Tibial artery (tissue), 4 donors: ENCODE results near the gene TEX9.

Experiments used
- DNase-seq, 2 donors: peaks; one replicate each; pipeline ENCODE4 v3.0.0-alpha.2; 2019
- H3K27ac ChIP-seq, 2 donors: fragments of 200-600 bp; sonication (generic) in 1 of 2; 1 replicate in 1 of 2; 2 replicates in 1 of 2; pipeline ENCODE4 v1.5.1; 2018 to 2019; ENCODE audit warnings: mild to moderate bottlenecking in 1 of 2
- H3K27me3 ChIP-seq, 2 donors: fragments of 200-600 bp; sonication (generic) in 1 of 2; one replicate each; pipeline versions ENCODE4 v1.5.1 to v1.6.0; 2016 to 2019
- H3K36me3 ChIP-seq, 3 donors: fragments of 200-600 bp; sonication (generic) in 2 of 3; one replicate each; pipeline ENCODE4 v1.5.1; 2016 to 2019; ENCODE audit warnings: mild to moderate bottlenecking in 2 of 3
- H3K4me1 ChIP-seq, 4 donors: fragments of 200-600 bp; sonication (generic) in 2 of 4; 1 replicate in 3 of 4; 2 replicates in 1 of 4; pipeline ENCODE4 v1.5.1; 2016 to 2019
- H3K4me3 ChIP-seq, 2 donors: fragments of 200-600 bp; sonication (generic) in 1 of 2; 1 replicate in 1 of 2; 2 replicates in 1 of 2; pipeline ENCODE4 v1.5.1; 2018 to 2019; ENCODE audit warnings: mild to moderate bottlenecking in 2 of 2
- H3K9me3 ChIP-seq, 3 donors: fragments of 200-600 bp; sonication (generic) in 1 of 3; one replicate each; pipeline ENCODE4 v1.5.1; 2016 to 2019
- CTCF ChIP-seq, 2 experiments: fragments of 200-600 bp in 1 of 2; fragments of 450-650 bp in 1 of 2; IDR thresholded peaks; one replicate each; pipeline ENCODE4 v1.5.1; 2017 to 2019; ENCODE audit warnings: antibody characterized with exemption in 2 of 2, mild to moderate bottlenecking in 1 of 2, moderate library complexity in 1 of 2
- intact Hi-C: fragments of 100-400 bp; cut with DNase I; formaldehyde crosslinking; loops from one replicate; pipeline ENCODE4 v1.15.0; 2023; ENCODE audit warnings: low total_unique reads

Gene TEX9

GRCh38 chr15:56469483-56469882 lies 104.3 kb downstream of the TEX9 start:
- Histone ChIP-seq H3K4me1 (peaks cover 0 to 13% (median 8%) of the 10 kb centered on the region in 4 donors), H3K27me3 (no peaks in the 10 kb centered on the region), H3K9me3 (no peaks in the 10 kb centered on the region), H3K27ac (no peak overlapping the region), H3K4me3 (no peak overlapping the region), H3K36me3 (no peaks in the 10 kb centered on the region)
- TF ChIP-seq CTCF (IDR thresholded peaks at IDR 0.05) = no peak
- intact Hi-C loops = no loop called here
- DNase-seq = no peak

- no peaks in the 10 kb centered on the region for H3K4me1 ChIP-seq
- no peaks in the 10 kb centered on the region for H3K27me3 ChIP-seq
- DNase-seq = no peak
- H3K36me3 ChIP-seq = no peaks in the 10 kb centered on the region
- no peak for TF ChIP-seq CTCF (IDR thresholded peaks at IDR 0.05)
- intact Hi-C loops = no loop called here
- H3K27ac ChIP-seq = no peak overlapping the region
- H3K4me3 ChIP-seq = no peak overlapping the region
- no peaks in the 10 kb centered on the region for H3K9me3 ChIP-seq
Measured at GRCh38 chr15:56471440-56472069, 106.3 kb downstream of the TEX9 start.

GRCh38 chr15:56472278-56472677 lies 107.1 kb downstream of the TEX9 start:
- TF ChIP-seq CTCF (IDR thresholded peaks at IDR 0.05) = no peak
- intact Hi-C loops = no loop called here
- no peaks in the 10 kb centered on the region for H3K27me3 ChIP-seq
- H3K27ac ChIP-seq = no peak overlapping the region
- H3K9me3 ChIP-seq = no peaks in the 10 kb centered on the region
- H3K4me3 ChIP-seq = no peak overlapping the region
- H3K4me1 ChIP-seq = no peaks in the 10 kb centered on the region
- H3K36me3 ChIP-seq = no peaks in the 10 kb centered on the region
- no peak for DNase-seq

- Histone ChIP-seq H3K36me3 (no peaks in the 10 kb centered on the region), H3K9me3 (no peaks in the 10 kb centered on the region), H3K27ac (no peak overlapping the region), H3K27me3 (no peaks in the 10 kb centered on the region), H3K4me3 (no peak overlapping the region), H3K4me1 (no peaks in the 10 kb centered on the region)
- TF ChIP-seq CTCF (IDR thresholded peaks at IDR 0.05) = no peak
- no peak for DNase-seq
- intact Hi-C loops = no loop called here
Measured at GRCh38 chr15:56473017-56473416, 107.8 kb downstream of the TEX9 start.

- no peak for TF ChIP-seq CTCF (IDR thresholded peaks at IDR 0.05)
- intact Hi-C loops = no loop called here
- H3K27me3 ChIP-seq = no peaks in the 10 kb centered on the region
- no peaks in the 10 kb centered on the region for H3K9me3 ChIP-seq
- no peaks in the 10 kb centered on the region for H3K4me1 ChIP-seq
- no peak for DNase-seq
- no peak overlapping the region for H3K4me3 ChIP-seq
- no peaks in the 10 kb centered on the region for H3K36me3 ChIP-seq
- H3K27ac ChIP-seq = no peak overlapping the region
Measured at GRCh38 chr15:56475351-56475750, 110.1 kb downstream of the TEX9 start.
